Measurements from ENCODE around the gene PSMF1.
"Not testable (repeated sequence)": the region's sequence is repeated elsewhere in the genome, so short reads cannot be mapped to it uniquely, and the experiment has no call there.

The PSMF1 gene

GRCh38 chr20:1216527-1217427 lies 98.4 kb downstream of the PSMF1 start:
- not testable (repeated sequence) for DNase-seq
